SKM-1 treated with dmso at 0.1 percent for 144 hours (cell line): Measurements from ENCODE around the gene EIF2B2.
"Not testable (repeated sequence)": the region's sequence is repeated elsewhere in the genome, so short reads cannot be mapped to it uniquely, and the experiment has no call there.

Experiments
- DNase-seq: peaks from one replicate; lab custom pipeline; 2025; ENCODE audit not compliant: unreplicated experiment; lab: John Stamatoyannopoulos, UW

Gene EIF2B2

GRCh38 chr14:74988993-74989392 is 13.7 kb upstream of the EIF2B2 start:
- DNase-seq, result no peak

DNA sequence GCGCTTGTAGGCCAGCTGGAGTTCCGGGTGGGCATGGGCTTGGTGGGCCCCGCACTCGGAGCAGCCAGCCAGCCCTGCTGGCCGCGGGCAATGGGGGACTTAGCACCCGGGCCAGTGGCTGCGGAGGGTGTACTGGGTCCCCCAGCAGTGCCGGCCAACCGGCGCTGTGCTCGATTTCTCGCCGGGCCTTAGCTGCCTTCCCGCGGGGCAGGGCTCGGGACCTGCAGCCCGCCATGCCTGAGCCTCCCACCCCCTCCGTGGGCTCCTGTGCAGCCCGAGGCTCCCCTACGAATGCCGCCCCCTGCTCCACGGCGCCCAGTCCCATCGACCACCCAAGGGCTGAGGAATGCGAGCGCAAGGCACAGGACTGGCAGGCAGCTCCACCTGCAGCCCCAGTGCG is 8.5 kb upstream of the EIF2B2 start:
- not testable (repeated sequence) for DNase-seq

DNA sequence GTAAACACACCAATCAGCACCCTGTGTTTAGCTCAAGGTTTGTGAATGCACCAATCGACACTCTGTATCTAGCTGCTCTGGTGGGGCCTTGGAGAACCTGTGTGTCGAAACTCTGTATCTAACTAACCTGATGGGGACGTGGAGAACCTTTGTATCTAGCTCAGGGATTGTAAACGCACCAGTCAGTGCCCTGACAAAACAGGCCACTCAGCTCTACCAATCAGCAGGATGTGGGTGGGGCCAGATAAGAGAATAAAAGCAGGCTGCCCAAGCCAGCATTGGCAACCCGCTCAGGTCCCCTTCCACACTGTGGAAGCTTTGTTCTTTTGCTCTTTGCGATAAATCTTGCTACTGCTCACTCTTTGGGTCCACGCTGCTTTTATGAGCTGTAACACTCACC is 6.9 kb upstream of the EIF2B2 start:
- not testable (repeated sequence) for DNase-seq

DNA sequence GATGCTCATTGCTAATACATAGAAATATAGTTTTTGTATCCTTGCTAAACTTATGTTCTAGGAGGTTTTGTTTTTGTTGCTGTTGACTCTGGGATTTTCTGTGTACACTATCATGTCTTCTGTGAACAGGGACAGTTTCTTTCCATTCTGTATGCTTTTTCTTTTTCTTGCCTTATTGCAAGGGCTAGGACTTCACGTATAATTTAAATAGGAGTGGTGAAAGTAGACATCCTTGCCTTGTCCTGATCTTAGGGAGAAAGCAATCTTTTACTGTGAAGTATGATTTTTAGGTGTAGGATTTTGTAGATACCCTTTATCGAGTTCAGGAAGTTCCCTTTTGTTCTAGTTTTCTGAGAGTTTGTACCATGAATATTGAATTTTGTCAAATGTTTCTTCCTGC is 1.5 kb upstream of the EIF2B2 start:
- no peak for DNase-seq

DNA sequence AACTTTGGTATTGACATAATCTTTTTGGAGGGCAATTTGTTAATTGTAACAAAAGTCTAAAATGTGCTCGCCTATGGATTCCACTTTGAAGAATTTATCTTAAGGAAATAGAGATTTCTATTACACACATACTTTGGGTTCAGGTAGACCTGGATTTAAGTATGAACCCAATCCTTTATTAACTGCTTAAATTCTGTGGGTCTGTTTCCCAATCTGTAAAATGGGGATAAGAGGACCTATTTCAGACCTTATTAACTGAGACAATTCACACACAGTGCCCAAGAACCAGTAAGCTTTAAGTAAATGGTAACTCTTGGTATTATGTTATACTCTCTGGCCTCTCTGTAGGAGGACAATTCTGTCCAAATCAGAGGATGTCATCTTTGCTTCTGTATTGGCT is 822 bp upstream of the EIF2B2 start:
- no peak for DNase-seq

GRCh38 chr14:75003250-75004027 is 718 bp downstream of the EIF2B2 start:
- no peak for DNase-seq

GRCh38 chr14:75005357-75005756 is 2.6 kb downstream of the EIF2B2 start:
- DNase-seq, result no peak

GRCh38 chr14:75009176-75009575 is 6.5 kb downstream of the EIF2B2 start:
- no peak for DNase-seq

GRCh38 chr14:75010472-75011093 is 7.9 kb downstream of the EIF2B2 start:
- DNase-seq, result no peak

- no peak for DNase-seq
These were observed 8.8 kb downstream of the EIF2B2 start for GRCh38 chr14:75011356-75011994.

GRCh38 chr14:75013290-75013689 is 10.6 kb downstream of the EIF2B2 start:
- no peak for DNase-seq

- no peak for DNase-seq
These were observed 12.8 kb downstream of the EIF2B2 start for GRCh38 chr14:75015496-75015895.

DNA sequence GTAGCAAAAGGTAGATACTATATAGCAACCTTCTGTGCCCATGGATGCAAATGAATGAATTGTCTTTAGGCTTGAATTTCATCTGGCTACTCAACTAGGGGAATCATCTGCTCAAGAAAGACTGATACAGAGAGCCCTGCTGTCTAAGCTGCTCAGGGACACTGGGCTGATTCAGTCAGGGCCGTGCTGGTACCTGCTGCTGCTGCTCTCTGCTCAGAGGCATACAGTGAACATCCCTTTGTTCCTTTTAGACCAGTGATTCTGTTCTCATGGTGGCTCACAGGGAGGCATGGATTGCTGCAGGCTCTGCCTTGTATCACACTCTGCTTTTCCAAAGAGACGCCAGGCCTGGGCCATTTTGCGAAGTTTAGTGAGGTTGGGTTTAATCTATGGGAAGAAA is 14.1 kb downstream of the EIF2B2 start:
- DNase-seq, result no peak

DNA sequence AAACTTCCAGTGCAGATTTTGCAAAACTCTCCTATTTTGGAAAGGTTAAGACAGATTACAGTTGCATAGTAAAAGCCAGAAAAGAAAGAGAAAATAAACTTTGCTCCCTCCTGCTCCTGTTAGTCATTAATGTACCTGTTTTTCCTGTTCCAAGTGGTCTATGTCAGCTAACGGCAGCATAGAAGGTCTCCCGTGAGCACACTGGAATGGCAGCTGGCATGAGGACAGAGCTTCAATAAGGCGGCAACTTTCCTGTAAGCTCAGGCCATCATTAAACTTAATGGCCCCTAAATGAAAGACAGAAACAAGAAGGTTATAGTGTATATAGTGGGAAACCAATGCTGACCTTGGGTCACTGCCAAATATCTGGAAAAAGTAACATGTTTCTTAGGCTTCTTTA is 16.0 kb downstream of the EIF2B2 start:
- no peak for DNase-seq

- no peak for DNase-seq
These were observed 19.9 kb downstream of the EIF2B2 start for GRCh38 chr14:75022655-75023054.

DNA sequence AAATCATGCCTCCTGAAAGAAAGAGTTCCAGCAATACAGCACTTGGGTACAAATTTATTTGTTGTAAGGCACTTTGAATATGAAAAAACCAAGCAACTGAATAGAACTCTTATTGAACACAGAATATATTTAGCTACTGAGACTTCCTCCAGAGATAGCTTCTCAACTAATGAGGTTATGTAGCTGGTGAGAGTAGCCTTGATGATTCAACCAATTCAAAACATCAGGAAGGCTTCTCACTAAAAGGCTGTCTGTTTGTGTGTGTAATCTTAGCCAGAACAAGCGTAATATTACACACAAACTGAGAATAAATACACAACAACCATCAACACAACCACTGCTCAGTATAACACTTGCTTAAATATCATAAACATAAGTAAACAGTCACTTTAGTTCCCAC is 20.4 kb downstream of the EIF2B2 start:
- no peak for DNase-seq

- DNase-seq, result no peak
These were observed 22.4 kb downstream of the EIF2B2 start for GRCh38 chr14:75025082-75025481.

- DNase-seq, result no peak
These were observed 23.2 kb downstream of the EIF2B2 start for GRCh38 chr14:75025876-75026275.

DNA sequence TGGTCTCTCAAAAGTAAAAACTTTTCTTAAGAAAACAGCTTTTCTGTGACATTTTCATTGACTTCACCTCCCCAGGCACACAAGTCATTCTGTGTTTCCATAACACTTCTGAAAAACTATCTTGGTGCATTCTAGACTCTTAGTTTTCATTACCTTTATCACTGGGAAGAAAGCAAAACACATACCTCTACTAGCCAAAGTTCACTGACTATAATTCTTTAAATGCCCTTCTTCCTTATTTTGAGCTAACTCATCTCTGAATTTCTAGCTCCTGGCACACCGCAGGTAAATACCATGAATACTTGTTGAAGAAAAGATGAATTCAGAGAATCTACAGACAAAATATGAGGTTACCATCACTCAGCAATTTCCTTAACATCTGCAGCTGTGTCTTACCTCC is 27.4 kb downstream of the EIF2B2 start:
- no peak for DNase-seq

GRCh38 chr14:75032939-75033338 is 30.2 kb downstream of the EIF2B2 start:
- no peak for DNase-seq

DNA sequence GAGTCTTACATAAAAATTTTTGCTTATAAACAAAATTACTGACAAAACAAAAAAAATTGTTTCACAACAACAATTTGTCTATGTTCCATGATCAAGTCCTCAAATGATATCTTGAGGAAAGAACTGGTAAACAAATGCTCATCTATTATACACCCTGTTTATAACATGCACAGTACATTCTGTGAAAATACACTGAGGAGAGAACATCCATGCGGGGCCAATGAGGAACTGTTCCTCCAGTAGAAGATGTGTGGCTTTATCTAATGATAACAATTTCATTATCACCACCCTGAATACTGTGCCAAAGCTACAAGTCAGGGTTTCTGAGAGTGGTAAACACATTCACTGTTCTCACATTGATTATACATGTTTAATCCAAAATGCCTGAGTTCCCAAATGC is 37.8 kb downstream of the EIF2B2 start:
- DNase-seq, result no peak

- DNase-seq, result no peak
These were observed 38.2 kb downstream of the EIF2B2 start for GRCh38 chr14:75040959-75041358.
